Epithelial cell of proximal tubule (primary cell): ENCODE data around the gene PLEKHA1. TPM values are rescaled to one million over a fixed set of nuclear protein-coding genes. Genes with fewer than 3 reads are reported as not detected.

Source experiments
- DNase-seq: peaks from one replicate; pipeline ENCODE4 v3.0.0-alpha.2; 2011; ENCODE audit warnings: low read depth
- H3K4me3 ChIP-seq: 2 replicates; pipeline ENCODE4 v1.5.1; 2011; ENCODE audit warnings: low read depth, mild to moderate bottlenecking, low read length
- total RNA-seq: library from RNA; depleted of rRNA; stranded (reverse); fragments of >200 nt; gene quantifications from 2 replicates; pipeline ENCODE4 v1.2.3, GENCODE V29; 2015
- TF ChIP-seq, protein P1 (sequence below): conservative IDR thresholded peaks from 2 replicates; pipeline ENCODE4 v1.5.1; 2012; ENCODE audit warnings: low read depth, mild to moderate bottlenecking, low read length

Gene PLEKHA1
- total RNA-seq, 1 donor from 2014 or later, result 84.6 TPM

DNA sequence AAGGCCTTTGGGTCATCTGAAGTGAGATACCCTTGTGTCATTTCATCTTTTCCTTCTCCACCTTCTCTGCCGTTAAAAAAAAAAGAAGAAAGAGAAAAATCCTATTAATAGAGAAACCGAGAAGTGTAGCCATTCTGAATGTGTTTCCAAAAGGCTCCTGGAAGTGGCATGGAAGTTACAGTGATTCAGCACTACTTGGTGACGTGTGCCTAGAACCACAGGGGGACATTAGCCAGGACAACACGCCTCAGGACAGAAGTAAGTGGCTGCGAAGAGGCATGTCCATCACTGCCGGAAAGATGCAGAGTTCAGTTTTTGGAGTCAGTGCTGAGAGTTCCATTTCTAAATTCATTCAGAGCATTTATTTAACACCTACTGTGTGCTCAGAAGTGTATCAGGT lies 93.2 kb downstream of the PLEKHA1 start:
- H3K4me3 ChIP-seq, result no peak overlapping the region
- TF ChIP-seq, protein P1, sequence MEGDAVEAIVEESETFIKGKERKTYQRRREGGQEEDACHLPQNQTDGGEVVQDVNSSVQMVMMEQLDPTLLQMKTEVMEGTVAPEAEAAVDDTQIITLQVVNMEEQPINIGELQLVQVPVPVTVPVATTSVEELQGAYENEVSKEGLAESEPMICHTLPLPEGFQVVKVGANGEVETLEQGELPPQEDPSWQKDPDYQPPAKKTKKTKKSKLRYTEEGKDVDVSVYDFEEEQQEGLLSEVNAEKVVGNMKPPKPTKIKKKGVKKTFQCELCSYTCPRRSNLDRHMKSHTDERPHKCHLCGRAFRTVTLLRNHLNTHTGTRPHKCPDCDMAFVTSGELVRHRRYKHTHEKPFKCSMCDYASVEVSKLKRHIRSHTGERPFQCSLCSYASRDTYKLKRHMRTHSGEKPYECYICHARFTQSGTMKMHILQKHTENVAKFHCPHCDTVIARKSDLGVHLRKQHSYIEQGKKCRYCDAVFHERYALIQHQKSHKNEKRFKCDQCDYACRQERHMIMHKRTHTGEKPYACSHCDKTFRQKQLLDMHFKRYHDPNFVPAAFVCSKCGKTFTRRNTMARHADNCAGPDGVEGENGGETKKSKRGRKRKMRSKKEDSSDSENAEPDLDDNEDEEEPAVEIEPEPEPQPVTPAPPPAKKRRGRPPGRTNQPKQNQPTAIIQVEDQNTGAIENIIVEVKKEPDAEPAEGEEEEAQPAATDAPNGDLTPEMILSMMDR, result no peak

DNA sequence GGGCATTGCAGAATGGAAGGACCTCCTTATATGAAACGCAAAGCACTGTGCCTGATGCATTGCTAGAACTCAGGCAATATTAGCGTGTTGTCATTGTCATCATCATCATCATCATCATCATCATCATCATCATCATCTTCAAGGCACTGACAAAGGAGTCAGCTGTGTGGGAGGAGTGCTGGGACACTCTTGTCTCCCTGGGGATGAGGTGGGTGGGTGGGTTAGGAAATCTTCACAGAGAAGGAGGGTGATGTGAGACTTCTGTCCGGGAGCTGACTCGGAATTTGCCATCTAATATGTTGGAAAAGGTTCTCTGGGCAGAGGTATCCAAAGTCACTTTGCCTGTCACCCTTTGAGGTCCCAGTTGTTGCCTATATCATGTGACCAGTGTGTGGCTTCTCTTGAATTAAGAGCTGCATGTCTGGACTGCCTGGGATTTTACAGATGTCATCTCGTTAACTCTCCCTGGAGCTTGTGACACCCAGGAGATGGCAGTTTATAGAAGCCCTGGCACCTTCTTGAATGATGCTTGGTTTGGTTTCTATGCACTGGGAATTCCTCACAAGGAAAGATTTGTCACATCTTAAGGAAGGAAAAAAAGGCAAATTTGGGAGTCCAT lies 93.9 kb downstream of the PLEKHA1 start:
- DNase-seq, result no peak
- H3K4me3 ChIP-seq, result no peak overlapping the region
- TF ChIP-seq, protein P1, result no peak

More for the DNA sequence above, 93.2 kb downstream of the PLEKHA1 start:
- DNase-seq, result no peak

DNA sequence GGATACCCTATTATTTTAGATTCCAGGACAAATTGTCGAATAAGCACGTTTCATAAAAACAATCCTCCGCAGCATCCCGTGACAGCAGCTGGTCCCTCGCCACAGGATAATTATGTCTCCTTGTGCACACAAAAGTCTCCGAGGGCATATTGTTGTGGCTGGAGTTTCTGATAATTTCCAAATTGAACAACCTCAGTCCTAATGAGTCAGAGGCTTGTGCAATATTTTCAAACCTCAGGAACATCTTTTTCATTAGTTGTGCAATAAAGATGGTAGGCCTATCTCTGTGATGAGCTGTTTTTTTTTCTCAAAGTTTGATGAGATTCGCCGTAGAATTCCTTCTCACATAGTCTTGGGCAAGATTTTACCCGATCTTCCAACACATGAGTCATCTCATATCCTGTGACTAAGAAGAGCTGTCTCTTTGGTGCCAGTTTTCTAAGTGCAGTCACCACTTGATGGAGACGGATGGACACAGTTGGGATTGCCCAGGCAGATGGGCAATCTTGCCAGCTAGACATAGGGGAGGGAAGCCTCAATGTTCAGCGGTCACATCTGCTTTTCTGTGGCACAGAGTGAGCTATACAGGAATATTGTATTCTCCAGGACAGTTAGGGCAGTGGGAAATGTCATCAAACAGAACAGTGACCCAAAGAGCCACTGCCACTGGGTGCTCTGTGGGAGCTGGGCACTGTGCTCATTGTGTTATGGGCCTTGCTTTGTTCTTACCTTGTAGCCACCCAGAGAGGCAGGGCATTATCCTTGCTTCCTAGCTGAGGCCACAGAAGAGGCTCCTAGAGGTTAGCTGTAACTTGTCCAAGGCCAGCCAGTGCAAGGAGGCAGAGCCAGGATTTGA lies 94.6 kb downstream of the PLEKHA1 start:
- peak; percentile 95 for DNase-seq
- no peak overlapping the region for H3K4me3 ChIP-seq
- TF ChIP-seq, protein P1, result no peak

DNA sequence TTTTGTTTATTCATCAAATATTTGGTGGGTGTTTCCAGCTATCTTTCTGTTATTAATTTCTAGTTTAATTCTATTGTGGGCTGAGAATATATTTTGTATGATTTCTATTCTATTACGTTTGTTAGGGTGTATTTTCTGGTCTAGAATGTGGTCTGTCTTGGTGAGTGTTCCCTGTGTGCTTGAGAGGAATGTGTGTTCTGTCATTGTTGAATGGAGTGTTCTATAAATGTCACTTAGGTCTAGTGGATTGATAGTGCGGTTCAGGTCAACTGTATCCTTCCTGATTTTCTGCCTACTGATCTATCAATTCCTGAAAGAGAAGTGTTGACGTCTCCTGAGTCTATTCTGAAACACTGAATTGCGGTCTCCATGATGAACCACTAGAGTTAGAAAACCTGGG lies 95.3 kb downstream of the PLEKHA1 start:
- TF ChIP-seq, protein P1, result no peak
- DNase-seq, result no peak
- H3K4me3 ChIP-seq, result no peak overlapping the region

DNA sequence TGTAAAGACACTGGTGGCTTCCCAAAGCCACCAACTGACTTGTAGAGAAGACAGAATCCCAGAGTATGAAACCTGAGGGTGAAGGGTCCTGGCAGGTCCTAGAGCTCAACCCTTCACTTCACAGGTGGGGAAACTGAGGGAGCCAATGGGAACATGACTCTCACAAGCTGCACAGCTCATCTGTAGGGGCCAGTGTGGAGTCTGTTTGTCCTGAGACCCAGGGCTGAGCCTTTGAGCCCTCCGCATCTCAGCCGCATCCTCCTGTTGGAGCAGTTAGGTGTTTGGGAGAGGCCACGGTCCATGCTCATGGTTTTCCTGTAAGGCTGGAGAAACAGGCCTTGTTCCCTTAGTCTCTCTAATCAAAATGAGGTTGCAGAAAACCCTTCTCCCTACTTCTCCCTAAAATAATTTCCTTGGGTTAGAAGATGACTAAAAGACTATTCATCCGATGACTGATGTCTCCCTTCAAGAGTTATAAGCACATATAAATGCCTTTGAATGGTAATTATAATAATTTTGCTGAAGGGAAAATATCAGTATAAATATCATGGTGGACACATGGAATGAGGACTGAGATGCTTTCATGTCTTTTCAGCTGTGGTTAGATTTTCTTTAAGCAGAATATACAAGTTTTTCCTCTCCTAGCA lies 97.1 kb downstream of the PLEKHA1 start:
- DNase-seq, result no peak

DNA sequence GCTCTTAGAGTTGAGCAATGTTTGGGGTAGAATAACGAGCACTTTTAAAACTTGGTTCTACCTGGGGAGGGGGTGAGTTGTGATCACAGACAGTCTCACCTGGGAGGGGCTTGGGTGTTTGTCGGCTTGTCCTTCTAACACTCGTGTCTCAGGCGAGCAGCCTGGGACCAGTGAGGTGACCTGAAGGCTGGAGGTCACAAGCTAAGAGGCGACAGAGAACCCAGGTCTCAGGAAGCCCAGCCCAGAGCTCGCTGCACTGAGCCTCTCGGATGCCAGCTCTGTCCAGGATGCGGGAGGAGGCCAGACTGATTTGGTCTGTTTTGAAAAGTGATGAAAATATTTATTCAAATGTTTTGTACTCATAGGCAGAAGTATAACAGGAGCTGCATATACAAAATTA lies 98.6 kb downstream of the PLEKHA1 start:
- TF ChIP-seq, protein P1, result no peak
- H3K4me3 ChIP-seq, result no peak overlapping the region
- no peak for DNase-seq

More for the DNA sequence above, 97.1 kb downstream of the PLEKHA1 start:
- no peak overlapping the region for H3K4me3 ChIP-seq
- TF ChIP-seq, protein P1, result no peak
